ENCODE measurements around the gene ITPKC.

DNA sequence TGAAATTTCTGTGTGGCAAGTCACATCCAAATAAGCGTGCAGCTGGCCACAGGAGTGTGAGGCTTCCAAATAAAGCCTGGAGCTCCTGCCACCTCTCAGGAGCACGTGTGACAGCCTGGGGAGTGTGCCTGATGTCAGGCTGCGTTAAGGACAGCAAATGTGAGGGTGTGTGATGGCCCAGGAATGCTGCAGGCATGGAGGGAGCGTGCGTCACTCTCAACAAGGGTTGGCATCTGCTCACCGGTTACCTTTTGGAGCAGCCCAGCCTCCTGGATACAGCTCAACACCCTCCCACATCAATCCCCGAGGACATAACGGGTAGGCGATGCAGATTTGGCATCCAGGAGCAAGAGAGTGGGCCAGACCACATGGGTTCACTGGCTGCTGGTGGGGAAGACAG lies 45.5 kb upstream of the ITPKC start:
- TF ChIP-seq CREB1 (CRISPR knock-in tag; IDR thresholded peaks at IDR 0.05; ENCODE audit: low read depth) (no peak), JUNB (IDR thresholded peaks at IDR 0.05; ENCODE audit: unreplicated experiment) (no peak), EZH2 (IDR thresholded peaks at IDR 0.05; ENCODE audit: low read depth, unreplicated experiment) (no peak), EZH2phosphoT487 (IDR thresholded peaks at IDR 0.05; ENCODE audit: unreplicated experiment) (no peak), POLR2AphosphoS5 (IDR thresholded peaks at IDR 0.05; ENCODE audit: low read depth) (no peak), NANOG (IDR thresholded peaks at IDR 0.05; ENCODE audit: borderline replicate concordance) (no peak)
- TF ChIP-seq, protein P1, sequence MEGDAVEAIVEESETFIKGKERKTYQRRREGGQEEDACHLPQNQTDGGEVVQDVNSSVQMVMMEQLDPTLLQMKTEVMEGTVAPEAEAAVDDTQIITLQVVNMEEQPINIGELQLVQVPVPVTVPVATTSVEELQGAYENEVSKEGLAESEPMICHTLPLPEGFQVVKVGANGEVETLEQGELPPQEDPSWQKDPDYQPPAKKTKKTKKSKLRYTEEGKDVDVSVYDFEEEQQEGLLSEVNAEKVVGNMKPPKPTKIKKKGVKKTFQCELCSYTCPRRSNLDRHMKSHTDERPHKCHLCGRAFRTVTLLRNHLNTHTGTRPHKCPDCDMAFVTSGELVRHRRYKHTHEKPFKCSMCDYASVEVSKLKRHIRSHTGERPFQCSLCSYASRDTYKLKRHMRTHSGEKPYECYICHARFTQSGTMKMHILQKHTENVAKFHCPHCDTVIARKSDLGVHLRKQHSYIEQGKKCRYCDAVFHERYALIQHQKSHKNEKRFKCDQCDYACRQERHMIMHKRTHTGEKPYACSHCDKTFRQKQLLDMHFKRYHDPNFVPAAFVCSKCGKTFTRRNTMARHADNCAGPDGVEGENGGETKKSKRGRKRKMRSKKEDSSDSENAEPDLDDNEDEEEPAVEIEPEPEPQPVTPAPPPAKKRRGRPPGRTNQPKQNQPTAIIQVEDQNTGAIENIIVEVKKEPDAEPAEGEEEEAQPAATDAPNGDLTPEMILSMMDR (conservative IDR thresholded peaks at IDR 0.05; ENCODE audit: low read depth in 2 of 2) = no peak
- TF ChIP-seq, protein P2, sequence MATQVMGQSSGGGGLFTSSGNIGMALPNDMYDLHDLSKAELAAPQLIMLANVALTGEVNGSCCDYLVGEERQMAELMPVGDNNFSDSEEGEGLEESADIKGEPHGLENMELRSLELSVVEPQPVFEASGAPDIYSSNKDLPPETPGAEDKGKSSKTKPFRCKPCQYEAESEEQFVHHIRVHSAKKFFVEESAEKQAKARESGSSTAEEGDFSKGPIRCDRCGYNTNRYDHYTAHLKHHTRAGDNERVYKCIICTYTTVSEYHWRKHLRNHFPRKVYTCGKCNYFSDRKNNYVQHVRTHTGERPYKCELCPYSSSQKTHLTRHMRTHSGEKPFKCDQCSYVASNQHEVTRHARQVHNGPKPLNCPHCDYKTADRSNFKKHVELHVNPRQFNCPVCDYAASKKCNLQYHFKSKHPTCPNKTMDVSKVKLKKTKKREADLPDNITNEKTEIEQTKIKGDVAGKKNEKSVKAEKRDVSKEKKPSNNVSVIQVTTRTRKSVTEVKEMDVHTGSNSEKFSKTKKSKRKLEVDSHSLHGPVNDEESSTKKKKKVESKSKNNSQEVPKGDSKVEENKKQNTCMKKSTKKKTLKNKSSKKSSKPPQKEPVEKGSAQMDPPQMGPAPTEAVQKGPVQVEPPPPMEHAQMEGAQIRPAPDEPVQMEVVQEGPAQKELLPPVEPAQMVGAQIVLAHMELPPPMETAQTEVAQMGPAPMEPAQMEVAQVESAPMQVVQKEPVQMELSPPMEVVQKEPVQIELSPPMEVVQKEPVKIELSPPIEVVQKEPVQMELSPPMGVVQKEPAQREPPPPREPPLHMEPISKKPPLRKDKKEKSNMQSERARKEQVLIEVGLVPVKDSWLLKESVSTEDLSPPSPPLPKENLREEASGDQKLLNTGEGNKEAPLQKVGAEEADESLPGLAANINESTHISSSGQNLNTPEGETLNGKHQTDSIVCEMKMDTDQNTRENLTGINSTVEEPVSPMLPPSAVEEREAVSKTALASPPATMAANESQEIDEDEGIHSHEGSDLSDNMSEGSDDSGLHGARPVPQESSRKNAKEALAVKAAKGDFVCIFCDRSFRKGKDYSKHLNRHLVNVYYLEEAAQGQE (IDR thresholded peaks at IDR 0.05; ENCODE audit: unreplicated experiment) = no peak

Measured in GM23338 (cell line).